ENCODE data around the gene LSM14B.
"Not testable (repeated sequence)": the region's sequence is repeated elsewhere in the genome, so short reads cannot be mapped to it uniquely, and the experiment has no call there.

The LSM14B gene

DNA sequence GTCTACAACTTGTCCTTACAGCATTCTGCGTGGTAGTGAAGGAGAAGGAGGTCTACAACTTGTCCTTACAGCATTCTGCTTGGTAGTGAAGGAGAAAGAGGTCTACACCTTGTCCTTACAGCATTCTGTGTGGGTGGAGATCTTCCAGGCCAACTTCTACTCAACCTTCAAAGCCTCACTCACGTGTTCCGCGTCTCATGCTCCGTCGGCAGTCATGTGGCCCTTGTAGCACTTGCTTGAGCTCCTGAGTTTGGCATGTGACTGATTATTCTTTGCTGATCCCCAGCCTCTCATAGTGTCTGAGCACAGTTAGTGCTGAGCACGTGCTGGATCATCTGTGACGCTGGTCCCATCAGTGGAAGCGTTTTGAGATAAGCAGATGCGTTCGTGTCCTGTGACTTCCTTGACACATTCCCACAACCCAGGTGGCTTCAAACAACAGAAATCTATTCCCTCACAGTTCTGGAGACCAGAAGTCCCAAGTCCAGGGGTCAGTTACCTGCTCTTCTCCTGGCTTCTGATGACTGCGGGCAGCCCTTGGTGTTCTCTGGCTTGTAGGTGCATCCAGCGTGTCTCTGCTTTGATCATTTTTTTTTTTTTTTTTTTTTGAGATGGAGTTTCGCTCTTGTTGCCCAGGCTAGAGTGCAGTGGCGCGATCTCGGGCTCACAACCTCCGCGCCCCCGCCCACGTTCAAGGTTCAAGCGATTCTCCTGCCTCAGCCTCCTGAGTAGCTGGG lies 23.9 kb downstream of the LSM14B start:
- DNase-seq (ENCODE audit: low read depth in 2 of 2), result no peak

DNA sequence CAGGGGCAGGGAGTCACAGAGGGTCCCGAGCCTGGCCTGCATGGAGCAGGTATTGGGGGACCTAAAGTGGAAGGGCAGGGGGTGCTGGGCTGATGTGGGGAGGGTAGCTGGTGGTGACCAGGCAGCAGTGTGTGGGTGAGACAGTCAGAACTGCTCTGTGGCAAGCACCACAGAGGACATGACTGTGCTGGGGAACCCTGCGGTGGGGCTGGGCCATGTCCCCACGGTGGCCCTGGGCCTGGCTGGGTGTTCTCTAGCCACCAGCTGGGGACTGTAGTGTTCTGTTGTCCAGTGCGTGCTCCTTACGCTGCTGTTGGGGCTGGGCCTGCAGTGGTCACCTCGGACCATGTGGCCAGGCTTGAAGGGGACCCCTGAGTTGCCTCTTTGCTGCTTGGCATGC lies 24.9 kb downstream of the LSM14B start:
- DNase-seq (ENCODE audit: low read depth in 2 of 2), result no peak

DNA sequence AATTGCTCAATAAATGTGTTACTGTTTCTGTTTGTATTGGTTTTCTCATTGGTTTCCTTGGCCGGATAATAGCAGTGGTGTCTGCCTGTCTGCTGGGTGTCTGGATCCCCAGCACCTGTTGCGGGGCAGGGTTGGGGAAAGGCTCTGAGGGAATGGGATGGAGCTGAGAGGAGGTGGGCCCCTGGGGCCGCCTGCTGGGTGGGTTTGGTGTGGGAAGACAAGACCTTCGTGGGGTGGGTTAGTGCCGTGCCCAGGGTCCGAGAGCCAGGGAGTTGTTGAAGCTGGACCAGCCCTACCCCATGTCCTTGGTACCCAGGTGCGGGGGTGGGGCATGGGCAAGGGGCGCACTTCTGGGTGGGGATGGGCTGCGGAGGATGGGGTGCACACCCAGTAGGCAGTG lies 25.3 kb downstream of the LSM14B start:
- DNase-seq (ENCODE audit: low read depth in 2 of 2), result no peak

DNA sequence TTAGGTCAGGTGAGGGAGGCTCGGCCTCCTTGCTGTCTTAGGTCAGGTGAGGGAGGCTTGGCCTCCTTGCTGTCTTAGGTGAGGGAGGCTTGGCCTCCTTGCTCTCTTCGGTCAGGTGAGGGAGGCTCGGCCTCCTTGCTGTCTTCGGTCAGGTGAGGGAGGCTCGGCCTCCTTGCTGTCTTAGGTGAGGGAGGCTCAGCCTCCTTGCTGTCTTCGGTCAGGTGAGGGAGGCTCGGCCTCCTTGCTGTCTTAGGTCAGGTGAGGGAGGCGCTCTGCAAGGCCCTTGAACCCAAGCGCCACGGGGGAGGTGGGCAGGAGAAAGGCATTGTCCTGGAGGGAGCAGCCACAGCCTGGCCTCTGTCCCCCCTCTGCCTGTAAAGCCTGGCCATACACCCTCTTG lies 26.1 kb downstream of the LSM14B start:
- DNase-seq (ENCODE audit: low read depth in 2 of 2), result not testable (repeated sequence)

DNA sequence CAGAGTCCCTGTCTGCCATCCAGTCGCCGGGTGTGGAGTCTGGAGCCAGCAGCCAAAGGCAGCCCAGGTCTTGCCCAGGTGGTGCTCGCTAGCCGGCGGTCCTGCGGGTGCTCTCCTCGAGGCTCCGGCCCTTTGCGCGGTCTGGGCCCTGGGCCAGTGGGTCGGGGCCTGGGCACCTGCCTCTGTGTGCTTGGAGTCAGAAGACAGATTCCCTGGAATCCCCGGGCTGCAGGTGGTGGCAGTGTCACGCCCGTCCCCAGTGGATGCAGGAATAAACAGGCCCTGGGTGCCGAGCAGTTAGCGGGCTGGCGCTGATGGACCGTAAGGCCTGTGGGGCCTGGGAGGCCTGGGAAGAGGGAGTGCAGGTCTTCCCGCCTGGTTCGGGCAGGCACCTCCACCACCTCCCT lies 26.6 kb downstream of the LSM14B start:
- DNase-seq (ENCODE audit: low read depth in 2 of 2), result no peak

DNA sequence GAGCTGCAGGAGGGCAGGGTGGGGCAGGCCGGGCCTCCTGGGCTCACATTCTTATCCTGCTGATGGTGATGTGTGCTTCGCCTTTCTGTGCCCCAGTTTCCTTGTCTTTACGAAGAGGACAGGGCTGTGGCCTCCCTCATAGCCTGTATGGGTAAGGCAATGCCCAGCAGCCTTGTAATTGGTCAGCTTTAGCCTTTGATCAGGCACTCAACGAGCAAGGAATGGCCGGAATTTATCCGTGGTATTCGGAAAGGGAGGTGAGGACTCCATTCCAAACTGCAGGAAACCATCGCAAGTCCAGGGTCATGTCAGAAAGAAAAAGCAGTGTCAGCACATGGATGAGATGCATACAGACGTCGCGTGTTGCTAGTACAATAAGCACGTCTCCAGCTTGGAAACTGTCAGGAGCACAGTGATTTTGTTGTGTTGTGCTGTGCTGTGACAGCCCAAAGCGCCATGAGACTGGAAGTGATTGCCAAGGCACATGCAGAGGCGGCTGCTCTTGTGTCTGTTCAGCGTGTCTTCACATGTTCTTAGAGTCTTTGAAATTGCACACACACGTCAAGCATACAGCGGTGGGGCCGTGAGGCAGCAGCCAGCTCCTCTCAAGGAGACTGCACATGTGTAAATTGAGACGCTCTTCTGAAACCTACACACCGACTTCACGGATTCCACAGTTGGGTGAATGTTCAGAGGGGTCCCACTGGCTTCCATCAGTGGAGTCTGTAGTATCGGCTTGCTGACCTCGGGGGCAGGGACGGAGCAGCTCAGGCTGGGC lies 27.4 kb downstream of the LSM14B start:
- no peak for DNase-seq (ENCODE audit: low read depth in 2 of 2)

DNA sequence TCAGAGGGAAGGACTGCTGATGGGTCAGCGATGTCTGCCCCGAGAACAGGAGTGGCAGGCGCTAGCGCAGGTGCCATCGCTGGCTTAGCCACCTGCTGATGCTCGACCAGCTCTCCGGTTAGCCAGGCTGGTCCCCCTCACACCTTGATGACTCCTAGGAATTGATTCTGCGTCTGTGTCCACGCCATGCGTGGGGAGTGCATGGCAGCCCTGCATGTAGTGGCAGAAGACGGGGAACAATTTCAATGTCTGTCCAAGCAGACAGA lies 28.0 kb downstream of the LSM14B start:
- DNase-seq (ENCODE audit: low read depth in 2 of 2), result no peak

DNA sequence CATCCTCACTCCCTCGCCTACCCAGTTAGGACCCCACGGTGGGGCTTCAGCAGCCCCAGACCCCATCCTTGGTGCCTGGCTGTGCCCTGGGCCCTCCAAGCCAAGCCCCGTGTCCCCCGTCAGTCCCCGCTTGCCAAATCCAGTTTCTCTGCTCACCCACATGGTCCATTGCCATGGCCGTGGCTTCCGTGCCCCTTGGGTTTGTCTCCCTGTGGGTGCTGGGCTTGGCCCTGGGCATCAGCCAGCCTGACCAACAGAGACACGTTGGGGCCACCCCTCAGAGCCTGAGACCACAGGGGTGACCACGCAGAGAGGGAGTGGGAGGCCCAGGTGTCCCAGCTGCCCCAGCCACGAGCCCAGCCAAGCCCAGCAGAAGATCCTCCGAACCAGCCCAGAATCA lies 28.9 kb downstream of the LSM14B start:
- DNase-seq (ENCODE audit: low read depth in 2 of 2), result no peak

DNA sequence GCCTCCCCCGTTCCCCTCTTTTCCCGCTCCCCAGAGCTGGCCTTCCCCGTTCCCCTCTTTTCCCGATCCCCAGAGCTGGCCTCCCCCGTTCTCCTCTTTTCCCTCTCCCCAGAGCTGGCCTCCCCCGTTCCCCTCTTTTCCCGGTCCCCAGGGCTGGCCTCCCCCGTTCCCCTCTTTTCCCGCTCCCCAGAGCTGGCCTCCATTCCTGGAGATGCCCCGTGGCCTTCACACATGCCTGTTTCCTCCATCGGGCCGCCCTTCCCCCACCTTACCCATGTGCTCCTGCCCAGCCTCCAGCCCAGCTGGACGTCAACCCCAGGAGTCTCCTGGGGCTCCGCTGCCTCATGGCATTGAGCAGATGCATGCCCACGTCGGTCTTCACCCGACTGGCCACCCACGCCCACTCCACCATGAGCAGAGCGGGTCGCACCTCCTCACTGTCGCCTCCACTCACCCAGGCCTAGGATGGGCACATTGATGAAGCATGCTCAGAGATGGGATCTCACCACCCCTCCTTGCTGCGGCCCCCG lies 29.6 kb downstream of the LSM14B start:
- DNase-seq (ENCODE audit: low read depth in 2 of 2), result no peak

DNA sequence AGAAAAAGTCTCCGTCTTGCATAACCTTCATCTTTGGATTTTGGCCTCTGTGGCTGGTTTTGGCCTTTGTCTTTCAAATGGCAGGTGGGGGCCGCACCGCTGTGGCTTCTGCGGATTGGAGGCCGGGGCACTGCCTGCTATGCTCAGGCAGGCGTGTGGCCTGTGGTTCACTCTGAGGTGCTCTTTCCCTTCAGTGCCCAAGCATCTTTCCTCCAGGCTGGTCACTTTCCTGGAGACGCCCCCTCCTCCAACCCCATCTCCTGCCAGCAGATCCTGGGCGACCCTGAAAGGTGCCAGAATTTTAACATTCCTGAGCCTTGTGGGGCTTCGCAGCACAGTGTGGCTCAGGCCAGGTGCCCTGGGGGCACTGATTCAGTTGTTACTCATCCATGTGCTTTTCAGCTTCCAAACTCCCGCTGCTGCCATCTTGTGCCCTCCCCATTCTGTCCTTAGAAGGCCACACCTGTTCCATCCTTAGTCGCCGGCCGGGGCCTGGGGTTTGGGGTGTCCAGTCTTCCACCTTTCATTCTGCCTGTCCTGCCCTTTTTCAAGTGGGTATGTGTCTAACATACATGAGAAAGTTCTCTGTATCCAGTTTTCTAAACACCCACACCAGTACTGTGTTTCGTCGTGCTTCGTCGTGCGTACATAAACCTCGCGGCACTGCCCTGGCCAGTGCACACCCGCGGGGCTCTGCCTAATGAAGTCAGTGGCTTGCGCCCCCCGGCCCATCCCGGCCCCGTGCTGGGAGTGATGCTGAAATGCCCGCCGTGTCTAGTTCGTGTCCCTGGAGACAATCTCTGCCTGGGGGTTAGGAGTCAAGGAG lies 33.4 kb downstream of the LSM14B start:
- no peak for DNase-seq (ENCODE audit: low read depth in 2 of 2)

DNA sequence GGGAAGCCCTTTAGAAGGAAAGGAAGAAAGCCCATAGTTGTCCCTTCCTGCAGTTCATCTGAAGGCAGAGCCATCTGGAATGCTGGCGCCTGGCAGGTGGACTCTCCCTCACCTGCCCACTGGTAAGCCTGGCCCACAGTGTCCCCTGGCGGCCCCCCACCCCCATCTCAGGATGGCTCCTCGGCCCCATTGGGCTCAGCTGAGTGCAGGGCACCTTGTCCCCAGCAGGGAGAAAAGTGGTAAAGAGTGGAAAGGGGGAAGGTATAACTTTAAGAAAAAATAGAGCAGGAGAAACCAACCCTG lies 33.9 kb downstream of the LSM14B start:
- DNase-seq (ENCODE audit: low read depth in 2 of 2), result no peak

DNA sequence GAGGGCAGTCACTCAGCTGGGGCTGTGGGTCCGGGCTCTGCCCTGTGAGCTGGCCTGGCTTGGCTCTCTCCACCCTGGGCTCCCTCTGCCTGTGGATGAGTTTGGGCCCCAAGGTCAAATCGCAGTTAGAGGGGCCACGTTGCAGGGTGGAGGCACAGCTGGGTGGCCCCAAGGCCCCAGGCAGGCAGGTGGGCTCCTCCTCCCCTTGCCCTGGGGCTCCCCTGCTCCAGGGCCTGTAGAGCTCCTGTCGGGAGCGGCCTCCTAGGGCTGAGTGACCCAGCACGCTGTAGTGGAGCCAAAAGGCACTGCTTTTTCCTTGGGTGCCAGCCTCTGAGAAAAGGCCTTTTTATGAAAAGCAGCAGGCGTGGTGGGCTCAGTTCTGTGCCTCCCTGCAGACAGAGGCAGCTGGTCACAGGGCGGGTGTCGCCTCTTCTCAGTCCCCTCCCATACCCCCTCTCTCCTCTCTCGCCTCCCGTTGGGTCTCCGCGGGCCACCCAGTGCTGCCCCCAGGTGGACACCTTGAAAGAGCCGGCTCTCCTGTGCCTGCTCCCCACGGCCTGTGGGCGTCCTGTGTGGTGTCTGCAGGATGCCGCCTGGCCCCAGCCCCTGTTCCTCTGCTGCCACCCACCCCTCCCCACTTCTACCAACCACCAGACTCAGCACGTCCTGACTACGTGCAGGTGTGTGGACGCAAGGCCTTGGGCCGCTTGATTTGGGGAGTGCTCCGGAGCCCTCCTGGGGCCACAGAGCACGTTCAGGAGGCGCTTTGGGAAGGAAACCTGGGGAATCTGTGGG lies 34.5 kb downstream of the LSM14B start:
- no peak for DNase-seq (ENCODE audit: low read depth in 2 of 2)

DNA sequence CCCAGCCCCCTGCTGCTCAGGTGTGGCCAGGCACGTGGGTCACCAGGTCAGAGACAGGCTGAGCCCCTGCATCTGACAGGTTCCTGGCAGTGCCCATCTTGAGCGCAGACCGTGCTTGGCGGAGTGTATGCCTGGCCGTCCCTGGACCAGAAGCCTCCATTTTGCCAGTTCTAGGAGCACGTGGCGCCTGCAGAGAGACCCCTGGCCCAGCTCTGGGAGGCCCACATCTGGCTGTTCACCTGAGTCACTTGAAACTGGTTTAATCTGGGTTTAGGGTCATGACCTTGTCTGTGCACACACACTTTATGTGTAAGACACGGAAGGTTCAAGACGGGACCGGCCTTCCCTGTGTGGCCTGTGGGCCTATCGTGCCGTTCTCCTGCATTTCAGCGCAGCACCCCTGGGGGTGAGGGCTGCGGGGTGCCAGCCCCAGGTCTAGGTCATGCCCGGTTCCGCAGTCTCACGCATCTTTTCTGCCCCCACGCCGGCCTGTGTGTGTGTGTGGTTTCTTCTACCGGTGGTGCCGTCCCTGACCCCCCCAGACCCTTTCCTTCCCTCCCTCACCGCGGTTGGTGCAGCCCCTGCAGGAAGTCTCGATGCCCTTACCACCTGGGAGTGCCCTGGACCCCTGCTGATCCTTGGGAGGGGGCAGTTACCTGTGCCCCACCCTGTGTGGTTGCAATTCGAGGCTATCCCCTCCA lies 35.3 kb downstream of the LSM14B start:
- no peak for DNase-seq (ENCODE audit: low read depth in 2 of 2)

DNA sequence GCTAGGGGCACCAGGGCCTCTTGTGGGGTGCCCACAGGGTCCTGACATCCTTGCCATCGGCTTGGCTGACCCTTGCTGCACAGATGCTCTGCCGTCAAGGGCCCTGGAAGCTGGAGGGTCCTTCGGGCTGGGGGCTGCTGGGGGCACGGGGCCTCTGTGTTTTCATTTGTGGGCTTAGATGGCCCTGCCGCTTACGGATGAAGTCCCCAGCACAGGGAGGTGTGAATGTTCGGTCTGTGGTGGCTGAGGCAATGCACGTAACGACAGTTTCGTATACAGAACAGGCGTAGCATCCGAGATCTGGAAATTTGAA lies 35.8 kb downstream of the LSM14B start:
- DNase-seq (ENCODE audit: low read depth in 2 of 2), result no peak

DNA sequence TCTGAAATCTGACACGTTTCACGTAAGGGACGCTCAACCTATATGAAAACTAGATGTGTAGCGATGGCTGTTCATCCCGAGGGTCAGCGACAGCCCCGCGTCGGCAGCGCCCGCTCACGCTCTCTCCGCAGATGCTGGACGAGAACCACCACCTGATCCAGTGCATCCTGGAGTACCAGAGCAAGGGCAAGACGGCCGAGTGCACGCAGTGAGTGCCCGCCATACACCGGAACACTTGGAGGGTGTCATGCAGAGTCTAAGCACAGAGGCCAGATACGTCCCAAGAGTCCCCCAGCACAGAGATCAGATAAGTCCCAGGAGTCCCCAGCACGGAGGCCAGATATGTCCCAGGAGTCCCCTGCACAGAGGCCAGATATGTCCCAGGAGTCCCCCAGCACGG lies 36.3 kb downstream of the LSM14B start:
- no peak for DNase-seq (ENCODE audit: low read depth in 2 of 2)

DNA sequence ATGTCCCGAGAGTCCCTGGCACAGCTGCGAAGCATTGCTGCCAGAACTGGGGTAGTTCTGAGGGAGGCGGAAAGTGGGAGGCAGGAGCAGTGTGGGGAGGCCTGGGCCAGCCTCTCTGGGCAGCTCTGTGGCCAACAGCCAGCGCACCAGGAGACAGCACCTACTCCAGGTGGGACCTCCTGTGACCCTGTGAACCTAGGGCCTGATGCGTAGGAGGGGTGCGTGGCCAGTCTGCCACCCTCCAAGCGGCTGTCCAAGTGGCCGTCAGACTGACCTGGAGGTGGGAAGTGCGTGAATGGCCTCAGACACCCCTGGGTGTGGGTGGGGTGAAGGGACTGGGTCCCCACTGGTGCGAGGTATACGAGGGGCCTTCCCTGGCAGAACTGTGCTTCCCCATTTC lies 36.8 kb downstream of the LSM14B start:
- DNase-seq (ENCODE audit: low read depth in 2 of 2), result no peak

DNA sequence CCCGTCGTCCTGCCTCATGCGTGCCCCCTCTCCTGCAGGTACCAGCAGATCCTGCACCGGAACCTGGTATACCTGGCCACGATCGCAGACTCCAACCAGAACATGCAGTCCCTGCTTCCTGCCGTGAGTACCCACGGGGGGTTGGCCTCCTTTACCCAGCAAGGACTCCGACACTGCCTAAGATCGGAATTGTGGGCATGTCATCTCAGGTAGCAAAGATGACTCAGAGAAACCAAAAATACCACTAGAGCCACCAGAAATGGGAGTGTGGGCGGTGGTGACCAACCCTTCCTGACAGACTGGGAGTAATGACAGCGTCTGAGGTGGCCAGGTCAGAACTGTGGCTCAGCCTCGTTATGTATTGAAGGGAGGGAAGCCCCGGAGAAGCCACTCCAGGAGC lies 37.6 kb downstream of the LSM14B start:
- no peak for DNase-seq (ENCODE audit: low read depth in 2 of 2)

DNA sequence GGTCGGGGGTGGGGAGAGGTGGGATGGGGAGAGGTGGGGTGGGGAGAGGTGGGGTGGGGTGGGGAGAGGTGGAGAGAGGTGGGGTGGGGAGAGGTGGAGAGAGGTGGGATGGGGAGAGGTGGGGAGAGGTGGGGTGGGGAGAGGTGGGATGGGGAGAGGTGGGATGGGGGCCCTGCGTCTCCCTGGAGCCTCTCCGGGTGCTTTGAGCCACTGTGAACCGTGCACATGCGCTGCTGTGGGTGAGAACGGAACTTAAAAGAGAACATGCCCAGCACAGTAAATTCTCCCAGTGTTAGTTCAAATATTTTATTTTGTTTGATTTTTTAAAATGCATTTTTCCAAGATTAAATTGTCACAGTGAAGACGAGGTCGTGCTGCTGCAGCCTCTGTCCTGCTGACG lies 38.0 kb downstream of the LSM14B start:
- DNase-seq (ENCODE audit: low read depth in 2 of 2), result no peak

DNA sequence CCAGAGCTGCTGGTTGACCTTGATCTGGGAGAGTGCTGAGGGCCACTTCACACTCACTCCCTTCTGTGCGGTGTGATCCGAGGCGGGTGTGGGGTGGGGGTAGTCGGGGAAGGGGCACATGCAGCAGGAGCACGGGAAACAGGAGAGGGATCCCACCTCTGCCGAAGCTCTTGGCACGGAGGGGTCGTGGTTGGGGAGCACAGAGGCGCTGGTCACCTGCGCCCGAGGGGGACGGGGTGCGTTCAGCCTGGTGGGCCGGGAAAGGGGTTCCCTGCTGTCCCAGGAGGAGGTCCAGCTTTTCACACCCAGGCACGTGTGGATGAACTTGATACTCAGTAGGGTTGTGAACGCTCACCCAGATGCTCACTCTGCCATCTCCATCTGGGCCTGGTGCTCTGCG lies 38.6 kb downstream of the LSM14B start:
- DNase-seq (ENCODE audit: low read depth in 2 of 2), result no peak

DNA sequence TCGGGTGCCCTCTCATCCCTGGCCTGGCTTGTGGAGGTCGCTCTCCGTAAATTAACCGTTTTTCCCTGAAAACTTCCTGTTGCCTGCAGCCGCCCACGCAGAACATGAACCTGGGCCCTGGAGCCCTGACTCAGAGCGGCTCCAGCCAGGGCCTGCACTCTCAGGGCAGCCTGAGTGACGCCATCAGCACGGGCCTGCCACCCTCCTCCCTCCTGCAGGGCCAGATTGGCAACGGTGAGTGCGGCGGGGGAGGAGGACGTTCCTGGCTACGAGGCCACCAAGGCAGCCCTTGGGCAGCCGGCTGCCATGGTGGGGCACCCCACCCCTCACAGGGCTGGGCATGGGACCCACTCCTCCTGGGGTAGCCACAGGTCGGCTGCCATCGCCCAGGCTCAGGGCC lies 39.1 kb downstream of the LSM14B start:
- no peak for DNase-seq (ENCODE audit: low read depth in 2 of 2)

DNA sequence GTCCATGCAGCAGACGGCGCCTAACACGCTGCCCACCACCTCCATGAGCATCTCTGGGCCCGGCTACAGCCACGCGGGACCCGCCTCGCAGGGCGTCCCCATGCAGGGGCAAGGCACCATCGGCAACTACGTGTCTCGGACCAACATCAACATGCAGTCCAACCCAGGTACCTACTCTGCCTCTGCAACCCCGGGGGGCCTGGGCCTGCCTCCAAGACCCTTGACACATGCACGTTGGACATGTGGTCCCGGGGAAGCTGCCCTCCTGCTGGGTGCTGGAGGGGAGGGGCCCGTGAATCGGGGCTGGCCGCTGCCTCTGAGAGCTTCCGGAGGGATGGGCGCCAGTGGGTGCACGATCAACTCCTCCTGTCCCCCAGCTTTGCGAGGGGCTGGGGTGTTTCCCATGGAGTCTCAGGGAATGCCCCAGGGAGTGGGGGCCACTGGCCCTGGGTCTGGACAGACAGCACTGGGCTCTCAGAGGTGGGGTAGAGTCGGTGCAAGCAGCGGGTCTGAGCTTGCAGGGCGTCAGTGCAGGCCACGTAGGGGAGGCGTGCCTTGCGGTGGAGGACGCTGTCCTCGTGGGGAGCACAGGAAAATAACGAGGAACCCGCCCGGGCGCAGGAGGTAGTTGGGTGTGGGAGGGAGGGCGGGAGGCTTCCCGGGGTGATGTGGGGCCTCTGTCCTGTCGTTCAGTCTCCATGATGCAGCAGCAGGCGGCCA lies 40.6 kb downstream of the LSM14B start:
- DNase-seq (ENCODE audit: low read depth in 2 of 2), result no peak

All from fibroblast of skin of left biceps (primary cell).